GM12873 (cell line): ENCODE measurements around the gene NCBP3.

ENCODE experiments used
- TF ChIP-seq, protein P1 (sequence below): IDR thresholded peaks from 2 replicates; pipeline ENCODE4 v1.5.1; 2012; ENCODE audit warnings: low read depth, mild to moderate bottlenecking, moderate library complexity, low read length, control low read depth; ENCODE audit not compliant: insufficient read depth; ENCODE audit errors: missing control alignments

NCBP3 gene, protein sequence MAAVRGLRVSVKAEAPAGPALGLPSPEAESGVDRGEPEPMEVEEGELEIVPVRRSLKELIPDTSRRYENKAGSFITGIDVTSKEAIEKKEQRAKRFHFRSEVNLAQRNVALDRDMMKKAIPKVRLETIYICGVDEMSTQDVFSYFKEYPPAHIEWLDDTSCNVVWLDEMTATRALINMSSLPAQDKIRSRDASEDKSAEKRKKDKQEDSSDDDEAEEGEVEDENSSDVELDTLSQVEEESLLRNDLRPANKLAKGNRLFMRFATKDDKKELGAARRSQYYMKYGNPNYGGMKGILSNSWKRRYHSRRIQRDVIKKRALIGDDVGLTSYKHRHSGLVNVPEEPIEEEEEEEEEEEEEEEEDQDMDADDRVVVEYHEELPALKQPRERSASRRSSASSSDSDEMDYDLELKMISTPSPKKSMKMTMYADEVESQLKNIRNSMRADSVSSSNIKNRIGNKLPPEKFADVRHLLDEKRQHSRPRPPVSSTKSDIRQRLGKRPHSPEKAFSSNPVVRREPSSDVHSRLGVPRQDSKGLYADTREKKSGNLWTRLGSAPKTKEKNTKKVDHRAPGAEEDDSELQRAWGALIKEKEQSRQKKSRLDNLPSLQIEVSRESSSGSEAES

DNA sequence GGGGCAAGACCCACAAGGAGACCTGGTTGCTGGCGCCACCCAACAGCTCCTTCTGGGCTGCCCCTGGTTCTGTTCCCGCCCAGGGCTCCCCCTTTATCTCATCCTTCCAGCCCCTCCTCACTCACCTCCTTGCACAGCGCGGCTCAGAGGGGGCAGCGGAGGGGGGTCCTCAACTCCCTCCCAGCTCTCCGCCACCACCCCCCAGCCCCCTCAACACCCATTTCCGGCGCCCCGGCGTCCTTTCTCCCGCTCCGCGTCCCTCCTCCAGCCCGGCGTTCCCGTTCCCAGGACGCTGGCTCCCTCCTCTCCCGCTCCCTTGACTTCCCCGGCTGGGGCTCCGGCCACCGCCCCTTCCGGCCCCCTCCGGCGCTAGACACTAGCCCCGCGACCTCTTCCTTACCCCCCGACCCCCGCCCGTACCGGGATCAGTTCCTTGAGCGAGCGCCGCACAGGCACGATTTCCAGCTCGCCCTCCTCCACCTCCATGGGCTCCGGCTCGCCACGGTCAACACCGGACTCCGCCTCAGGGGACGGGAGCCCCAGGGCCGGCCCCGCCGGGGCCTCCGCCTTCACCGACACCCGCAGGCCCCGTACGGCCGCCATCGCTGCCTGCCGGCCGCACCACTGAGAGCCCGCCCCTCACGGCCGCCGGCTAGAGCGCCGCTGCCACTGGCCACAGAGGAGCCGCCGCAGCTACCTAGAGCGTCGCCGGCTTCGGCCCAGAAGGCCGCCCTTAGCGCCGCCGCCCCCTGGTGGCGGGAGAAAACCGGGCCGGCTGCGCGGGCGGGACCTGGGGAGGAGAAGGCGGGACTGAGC, at the start of gene NCBP3:
Gene NCBP3 (minus strand): TSS at position 626 of the 816 bp plus-strand sequence. CDS start 23 bp downstream, at position 603.
- TF ChIP-seq, protein P1, sequence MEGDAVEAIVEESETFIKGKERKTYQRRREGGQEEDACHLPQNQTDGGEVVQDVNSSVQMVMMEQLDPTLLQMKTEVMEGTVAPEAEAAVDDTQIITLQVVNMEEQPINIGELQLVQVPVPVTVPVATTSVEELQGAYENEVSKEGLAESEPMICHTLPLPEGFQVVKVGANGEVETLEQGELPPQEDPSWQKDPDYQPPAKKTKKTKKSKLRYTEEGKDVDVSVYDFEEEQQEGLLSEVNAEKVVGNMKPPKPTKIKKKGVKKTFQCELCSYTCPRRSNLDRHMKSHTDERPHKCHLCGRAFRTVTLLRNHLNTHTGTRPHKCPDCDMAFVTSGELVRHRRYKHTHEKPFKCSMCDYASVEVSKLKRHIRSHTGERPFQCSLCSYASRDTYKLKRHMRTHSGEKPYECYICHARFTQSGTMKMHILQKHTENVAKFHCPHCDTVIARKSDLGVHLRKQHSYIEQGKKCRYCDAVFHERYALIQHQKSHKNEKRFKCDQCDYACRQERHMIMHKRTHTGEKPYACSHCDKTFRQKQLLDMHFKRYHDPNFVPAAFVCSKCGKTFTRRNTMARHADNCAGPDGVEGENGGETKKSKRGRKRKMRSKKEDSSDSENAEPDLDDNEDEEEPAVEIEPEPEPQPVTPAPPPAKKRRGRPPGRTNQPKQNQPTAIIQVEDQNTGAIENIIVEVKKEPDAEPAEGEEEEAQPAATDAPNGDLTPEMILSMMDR = peak; percentile 82

DNA sequence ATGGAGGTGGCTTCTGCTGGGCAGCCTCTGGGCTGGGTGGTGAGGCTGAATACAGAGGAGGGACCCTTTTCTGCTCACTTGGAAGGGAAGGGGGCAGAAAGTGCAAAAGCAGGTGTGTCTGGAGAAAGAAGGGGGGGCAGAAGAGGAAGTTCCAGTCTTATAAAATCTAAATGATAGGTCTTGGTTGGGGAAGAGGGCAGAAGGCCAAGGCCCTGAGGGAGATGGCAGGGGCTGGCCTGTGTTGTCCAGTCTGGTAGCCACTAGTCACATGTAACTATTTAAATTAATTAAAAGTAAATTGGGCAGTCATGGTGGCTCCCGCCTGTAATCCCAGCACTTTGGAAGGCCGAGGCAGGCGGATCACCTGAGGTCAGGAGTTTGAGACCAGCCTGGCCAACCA, 49.3 kb upstream of the NCBP3 start:
- TF ChIP-seq, protein P1 = no peak

DNA sequence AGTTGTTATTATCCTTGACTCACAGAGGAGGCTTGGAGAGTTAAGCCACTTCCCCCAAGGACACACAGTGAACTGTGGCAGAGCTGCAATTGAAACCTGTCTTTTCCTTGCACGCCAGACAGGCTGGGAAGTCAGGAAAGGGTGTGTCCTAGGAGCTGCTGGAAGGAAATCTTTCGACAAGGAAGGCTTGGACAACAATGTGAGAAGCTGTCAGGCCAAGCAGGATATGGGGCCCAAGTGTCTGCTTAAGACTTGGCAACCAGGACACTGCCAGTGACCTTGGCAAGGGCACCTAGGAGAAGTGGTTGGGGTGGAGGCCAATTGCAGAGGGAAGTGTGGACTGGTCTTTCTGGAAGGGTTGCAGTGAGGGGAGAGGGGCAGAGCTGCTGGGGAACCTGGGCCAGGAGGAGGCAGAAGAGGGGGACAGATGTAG, 48.9 kb upstream of the NCBP3 start:
- TF ChIP-seq, protein P1 = no peak

DNA sequence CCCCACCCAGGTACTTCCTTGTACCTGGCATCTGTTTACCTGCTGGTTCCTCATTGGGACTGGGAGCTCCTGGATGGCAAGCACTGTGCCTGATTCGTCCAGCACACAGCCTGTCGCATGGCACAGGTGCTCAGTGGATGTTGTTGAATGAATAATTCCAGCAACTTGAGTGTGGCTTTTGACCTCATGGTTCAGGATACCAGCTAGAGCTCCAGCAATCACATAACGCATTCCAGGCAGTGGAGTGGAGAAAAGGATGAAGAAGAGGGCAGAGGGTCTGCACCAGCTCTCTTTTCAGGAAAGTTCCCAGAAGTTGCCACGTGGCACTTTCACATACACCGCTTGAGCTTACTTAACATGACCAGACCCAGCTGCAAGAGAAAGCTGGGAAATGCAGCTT, 48.1 kb upstream of the NCBP3 start:
- TF ChIP-seq, protein P1 = no peak

DNA sequence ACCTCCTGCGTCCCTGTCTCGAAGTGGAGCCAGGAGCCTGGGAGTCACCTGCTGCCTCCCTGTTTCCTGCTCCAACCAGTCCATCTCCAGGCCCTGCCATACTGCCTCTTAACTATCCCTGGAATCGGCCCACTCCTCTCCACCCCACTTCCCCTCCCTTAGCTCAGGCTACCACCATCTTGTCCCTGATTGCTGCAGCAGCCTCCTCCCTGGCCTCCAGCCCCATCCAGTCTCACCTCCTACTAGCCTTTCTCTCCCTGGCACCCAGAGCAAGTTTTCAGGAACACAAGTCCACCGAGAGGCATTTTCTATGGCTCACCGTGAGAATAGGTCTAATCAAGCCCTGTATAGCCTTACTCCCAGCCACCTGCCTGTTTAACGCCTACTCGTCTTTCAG, 47.7 kb upstream of the NCBP3 start:
- TF ChIP-seq, protein P1 = no peak

DNA sequence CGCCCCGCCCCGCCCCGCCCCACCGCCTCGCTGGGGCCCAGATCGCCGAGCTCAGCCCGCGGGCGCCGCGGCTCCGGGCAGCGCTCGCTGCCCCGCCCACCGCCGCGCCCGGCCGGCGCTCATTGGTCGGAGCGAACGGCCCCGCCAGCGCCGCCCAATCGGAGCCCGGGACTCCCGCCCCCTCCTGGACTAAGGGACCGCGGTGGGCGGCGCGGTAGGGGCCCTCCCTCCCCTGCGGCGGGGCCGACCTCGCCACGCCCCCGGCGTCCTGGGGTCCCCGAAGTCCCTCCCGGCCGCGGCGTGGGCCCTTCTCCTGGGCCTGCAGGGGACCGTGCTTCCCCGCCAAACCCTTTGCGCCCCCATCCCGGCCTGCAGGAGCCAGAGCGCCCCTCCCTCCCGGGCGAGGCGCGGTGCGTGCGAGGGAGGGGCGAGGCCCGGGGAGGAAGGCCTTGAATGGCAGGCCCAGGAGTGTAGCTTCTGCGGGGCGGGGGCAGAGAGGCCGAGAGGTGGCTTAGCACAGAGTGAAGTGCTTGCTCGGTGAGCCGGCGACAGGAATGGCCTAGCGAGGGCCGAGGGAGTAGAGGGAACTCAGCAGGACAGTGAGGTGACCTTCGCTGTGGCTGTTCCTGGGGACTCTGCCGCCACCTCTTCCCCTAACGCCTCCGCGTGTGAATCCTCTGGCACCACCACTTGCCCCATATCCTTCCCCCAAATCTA, 47.1 kb upstream of the NCBP3 start, which contains the start of gene CAMKK1:
Gene CAMKK1 (minus strand): TSS at position 51 of the 717 bp plus-strand sequence. CDS start 7,366 bp downstream, outside the sequence.
- TF ChIP-seq, protein P1 = no peak
